CD14-positive monocyte (primary cell): ENCODE measurements around the gene COPB2. TPM values are rescaled to one million over a fixed set of nuclear protein-coding genes. Genes with fewer than 3 reads are reported as not detected.
A peak's percentile ranks its signal among the peaks of the same experiment; 100 is the strongest.

ENCODE experiments used
- DNase-seq, 3 donors: peaks; one replicate each; pipeline ENCODE4 v3.0.0-alpha.2; 2011 to 2022
- H2AFZ ChIP-seq: 2 replicates; pipeline ENCODE4 v1.6.0; 2012; ENCODE audit warnings: mild to moderate bottlenecking, low read depth, low read length, inconsistent platforms; ENCODE audit not compliant: insufficient read depth, poor library complexity, severe bottlenecking
- H3K27ac ChIP-seq, 2 donors: 1 replicate in 1 of 2; 2 replicates in 1 of 2; pipeline ENCODE4 v1.5.1; 2012 to 2013; ENCODE audit warnings: low read length in 2 of 2, control low read depth in 1 of 2, inconsistent platforms in 1 of 2, low read depth in 1 of 2, mild to moderate bottlenecking in 1 of 2
- H3K27me3 ChIP-seq, 2 donors: one replicate each; pipeline versions ENCODE4 v1.6.0 to v1.6.1; 2011 to 2013; ENCODE audit warnings: low read length in 2 of 2; ENCODE audit not compliant: control insufficient read depth in 2 of 2, insufficient read depth in 2 of 2
- H3K36me3 ChIP-seq, 2 donors: replicated peaks in 1 of 2; 1 replicate in 1 of 2; 2 replicates in 1 of 2; pipeline versions ENCODE4 v1.5.1 to v1.6.1; 2012 to 2013; ENCODE audit warnings: low read length in 2 of 2, control low read depth in 1 of 2, inconsistent platforms in 1 of 2, mild to moderate bottlenecking in 1 of 2; ENCODE audit not compliant: insufficient read depth in 2 of 2, control insufficient read depth in 1 of 2
- H3K4me1 ChIP-seq, 2 donors: 1 replicate in 1 of 2; 2 replicates in 1 of 2; pipeline versions ENCODE4 v1.5.1 to v1.6.1; 2012 to 2013; ENCODE audit warnings: low read length in 2 of 2, control low read depth in 1 of 2, inconsistent platforms in 1 of 2, mild to moderate bottlenecking in 1 of 2, moderate library complexity in 1 of 2; ENCODE audit not compliant: insufficient read depth in 2 of 2, control insufficient read depth in 1 of 2
- H3K4me2 ChIP-seq: replicated peaks from 2 replicates; pipeline ENCODE3; 2012; ENCODE audit warnings: low read length, moderate library complexity, mild to moderate bottlenecking; ENCODE audit not compliant: poor library complexity, severe bottlenecking; ENCODE audit errors: extremely low read depth
- H3K4me3 ChIP-seq, 3 experiments: fragments of 200-600 bp in 1 of 3; sonication (generic) in 1 of 3; replicated peaks in 1 of 3; 1 replicate in 2 of 3; 2 replicates in 1 of 3; pipeline ENCODE4 v1.5.1; 2011 to 2013; ENCODE audit warnings: low read length in 3 of 3, mild to moderate bottlenecking in 3 of 3, control low read depth in 2 of 3, low read depth in 2 of 3, inconsistent platforms in 1 of 3, moderate library complexity in 1 of 3
- H3K79me2 ChIP-seq: 2 replicates; pipeline ENCODE4 v1.6.0; 2012; ENCODE audit warnings: mild to moderate bottlenecking, control low read depth, inconsistent platforms, low read length, moderate library complexity; ENCODE audit not compliant: insufficient read depth
- H3K9ac ChIP-seq: 2 replicates; pipeline ENCODE4 v1.6.0; 2017; ENCODE audit warnings: low read length, mild to moderate bottlenecking; ENCODE audit not compliant: insufficient read depth, poor library complexity, severe bottlenecking
- H3K9me3 ChIP-seq, 2 donors: replicated peaks in 1 of 2; 1 replicate in 1 of 2; 2 replicates in 1 of 2; pipeline versions ENCODE4 v1.5.1 to v1.6.1; 2012 to 2013; ENCODE audit warnings: low read length in 2 of 2, control low read depth in 1 of 2; ENCODE audit not compliant: control insufficient read depth in 1 of 2, insufficient read depth in 1 of 2
- H4K20me1 ChIP-seq: 2 replicates; pipeline ENCODE4 v1.6.0; 2012; ENCODE audit warnings: mild to moderate bottlenecking, low read length, control low read depth, moderate library complexity; ENCODE audit not compliant: insufficient read depth
- H3K27ac Mint-ChIP-seq, 7 donors: one replicate each; pipeline ENCODE4 v1.8.0; 2020; ENCODE audit warnings: mild to moderate bottlenecking in 7 of 7, mixed read lengths in 7 of 7, moderate library complexity in 6 of 7, inconsistent platforms in 2 of 7
- H3K27me3 Mint-ChIP-seq, 3 donors: one replicate each; pipeline ENCODE4 v1.8.0; 2021 to 2022; ENCODE audit warnings: low read depth in 3 of 3, mild to moderate bottlenecking in 3 of 3, mixed read lengths in 3 of 3, moderate library complexity in 3 of 3, inconsistent platforms in 1 of 3
- H3K36me3 Mint-ChIP-seq, 2 donors: one replicate each; pipeline ENCODE4 v1.8.0; 2020; ENCODE audit warnings: mixed read lengths in 2 of 2, inconsistent platforms in 1 of 2, mild to moderate bottlenecking in 1 of 2
- H3K4me1 Mint-ChIP-seq: one replicate; pipeline ENCODE4 v1.8.0; 2020; ENCODE audit warnings: mild to moderate bottlenecking, mixed read lengths
- H3K4me3 Mint-ChIP-seq, 2 donors: one replicate each; pipeline ENCODE4 v1.8.0; 2020; ENCODE audit warnings: mild to moderate bottlenecking in 2 of 2, mixed read lengths in 2 of 2, moderate library complexity in 1 of 2
- H3K9me3 Mint-ChIP-seq, 7 donors: one replicate each; pipeline ENCODE4 v1.8.0; 2020 to 2022; ENCODE audit warnings: mixed read lengths in 7 of 7, mild to moderate bottlenecking in 6 of 7, moderate library complexity in 6 of 7, inconsistent platforms in 2 of 7
- CTCF ChIP-seq: fragments of 200-600 bp; IDR thresholded peaks from one replicate; pipeline ENCODE4 v1.8.0; 2022; ENCODE audit warnings: antibody characterized with exemption, mild to moderate bottlenecking
- WGBS: methylation state at CpG from one replicate; pipeline ENCODE4 v1.1.5; 2013; ENCODE audit warnings: missing lambda C conversion rate; ENCODE audit not compliant: insufficient coverage; 5-methylcytosine and 5-hydroxymethylcytosine counted together
- intact Hi-C, 2 donors: fragments of 100-400 bp; cut with micrococcal nuclease; formaldehyde crosslinking; loops; one replicate each; pipeline versions ENCODE4 v1.15.0 to v1.15.1; 2023
- polyA plus RNA-seq, 3 donors: library from polyadenylated mRNA; depleted of rRNA in 1 of 3; unstranded in 2 of 3; stranded (reverse) in 1 of 3; fragments of 300-500 nt in 2 of 3; fragments of >200 nt in 1 of 3; fragmentation: Illumina TruSeq in 2 of 3; gene quantifications; 1 replicate in 2 of 3; 2 replicates in 1 of 3; pipeline ENCODE4 v1.2.3, GENCODE V29; 2012 to 2021

The COPB2 gene
- polyA plus RNA-seq, 3 donors: 22.6 to 95.6 (median 76.9) TPM

DNA sequence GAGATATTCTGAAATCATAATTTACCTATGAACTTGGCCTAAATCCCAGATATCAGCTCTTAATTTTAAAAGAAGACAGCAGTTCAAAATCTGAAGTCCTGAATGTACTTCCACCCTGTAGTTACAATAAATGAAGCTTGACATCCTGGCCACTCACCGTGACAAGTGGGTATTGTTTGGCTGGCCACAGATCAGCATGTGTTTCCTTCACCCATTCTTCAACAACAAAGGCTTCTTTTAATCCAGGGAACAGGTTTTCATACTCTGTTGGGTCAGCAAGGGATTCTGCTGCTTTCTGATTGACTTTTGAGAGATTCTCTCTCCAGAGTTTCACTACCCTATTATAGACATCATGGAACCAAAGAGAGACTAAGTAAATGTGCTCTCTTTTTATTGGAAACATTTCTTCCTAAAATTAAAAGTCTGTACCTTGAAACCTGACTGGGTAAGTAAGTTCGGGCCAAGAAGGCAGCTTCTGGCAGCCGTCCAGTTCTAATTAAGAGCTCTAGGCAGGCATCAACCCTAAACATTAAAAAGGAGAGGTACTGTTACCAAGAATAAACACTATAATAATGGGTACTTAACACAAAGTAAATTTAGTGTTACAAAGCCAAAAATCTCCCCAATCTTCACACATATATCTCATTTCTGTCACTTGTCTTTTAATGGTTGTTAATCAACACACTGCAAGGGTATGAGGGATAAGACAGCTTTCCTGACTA, 30.4 kb downstream of the COPB2 start:
- Histone ChIP-seq H3K4me2 (no peak overlapping the region), H3K36me3 (peaks cover 98 to 100% of the 10 kb centered on the region in 2 donors), H3K27ac (no peak overlapping the region), H2AFZ (no peak overlapping the region), H3K79me2 (peaks cover 4% of the 10 kb centered on the region), H4K20me1 (peaks cover 35% of the 10 kb centered on the region), H3K4me3 (no peak overlapping the region), H3K27me3 (no peaks in the 10 kb centered on the region), H3K9me3 (no peaks in the 10 kb centered on the region), H3K4me1 (no peaks in the 10 kb centered on the region), H3K9ac (no peak overlapping the region)
- Mint-ChIP-seq H3K27me3 (no peaks in the 10 kb centered on the region), H3K9me3 (no peaks in the 10 kb centered on the region), H3K4me3 (no peak overlapping the region), H3K27ac (peak overlapping the region in 3 of 7 donors; percentile 10 to 43 (median 11)), H3K36me3 (peaks cover 90 to 92% of the 10 kb centered on the region in 2 donors), H3K4me1 (no peaks in the 10 kb centered on the region)
- TF ChIP-seq CTCF: no peak
- no peak for DNase-seq
- WGBS: no CpG with 5 or more reads among the region's 3 CpGs
- intact Hi-C loops: no loop called here

DNA sequence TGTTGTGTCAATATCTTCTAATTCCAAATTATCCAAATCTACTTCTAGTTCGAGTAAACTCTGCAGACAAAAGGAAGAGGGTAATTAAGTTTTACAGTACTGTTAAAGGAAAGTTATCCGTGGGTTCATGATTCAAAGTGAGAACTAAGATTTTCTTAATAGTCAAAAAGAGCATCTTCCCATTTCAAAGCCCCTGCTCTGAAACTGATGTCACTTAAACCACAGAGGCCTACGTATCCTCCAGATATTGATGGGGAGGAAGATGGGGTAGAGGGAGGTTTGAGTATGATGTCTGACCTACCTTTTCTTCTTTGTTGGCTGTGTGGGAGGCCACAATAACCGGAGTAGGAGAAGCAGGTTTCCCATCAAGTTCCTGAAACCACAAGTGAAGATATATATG, 31.5 kb downstream of the COPB2 start:
- intact Hi-C loops: no loop called here
- H3K4me2 ChIP-seq: no peak overlapping the region
- no peak for DNase-seq
- WGBS: 100% methylated on average over 1 of the region's 4 CpGs
- H3K4me3 ChIP-seq: no peak overlapping the region
- H3K9ac ChIP-seq: no peak overlapping the region
- H3K27ac ChIP-seq: no peak overlapping the region
- H3K4me3 Mint-ChIP-seq: no peak overlapping the region
- peaks cover 98 to 100% of the 10 kb centered on the region in 2 donors for H3K36me3 ChIP-seq
- no peak overlapping the region for H3K27ac Mint-ChIP-seq
- TF ChIP-seq CTCF: no peak
- no peaks in the 10 kb centered on the region for H3K4me1 ChIP-seq
- H3K79me2 ChIP-seq: no peaks in the 10 kb centered on the region
- H3K27me3 Mint-ChIP-seq: no peaks in the 10 kb centered on the region
- no peaks in the 10 kb centered on the region for H3K27me3 ChIP-seq
- no peaks in the 10 kb centered on the region for H3K9me3 ChIP-seq
- peaks cover 85 to 88% of the 10 kb centered on the region in 2 donors for H3K36me3 Mint-ChIP-seq
- H3K9me3 Mint-ChIP-seq: no peaks in the 10 kb centered on the region
- H3K4me1 Mint-ChIP-seq: no peaks in the 10 kb centered on the region
- peaks cover 34% of the 10 kb centered on the region for H4K20me1 ChIP-seq
- no peak overlapping the region for H2AFZ ChIP-seq
